ENCODE results near the gene AQP11.
"Not testable (repeated sequence)": the region's sequence is repeated elsewhere in the genome, so short reads cannot be mapped to it uniquely, and the experiment has no call there.

Gene AQP11, protein sequence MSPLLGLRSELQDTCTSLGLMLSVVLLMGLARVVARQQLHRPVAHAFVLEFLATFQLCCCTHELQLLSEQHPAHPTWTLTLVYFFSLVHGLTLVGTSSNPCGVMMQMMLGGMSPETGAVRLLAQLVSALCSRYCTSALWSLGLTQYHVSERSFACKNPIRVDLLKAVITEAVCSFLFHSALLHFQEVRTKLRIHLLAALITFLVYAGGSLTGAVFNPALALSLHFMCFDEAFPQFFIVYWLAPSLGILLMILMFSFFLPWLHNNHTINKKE

DNA sequence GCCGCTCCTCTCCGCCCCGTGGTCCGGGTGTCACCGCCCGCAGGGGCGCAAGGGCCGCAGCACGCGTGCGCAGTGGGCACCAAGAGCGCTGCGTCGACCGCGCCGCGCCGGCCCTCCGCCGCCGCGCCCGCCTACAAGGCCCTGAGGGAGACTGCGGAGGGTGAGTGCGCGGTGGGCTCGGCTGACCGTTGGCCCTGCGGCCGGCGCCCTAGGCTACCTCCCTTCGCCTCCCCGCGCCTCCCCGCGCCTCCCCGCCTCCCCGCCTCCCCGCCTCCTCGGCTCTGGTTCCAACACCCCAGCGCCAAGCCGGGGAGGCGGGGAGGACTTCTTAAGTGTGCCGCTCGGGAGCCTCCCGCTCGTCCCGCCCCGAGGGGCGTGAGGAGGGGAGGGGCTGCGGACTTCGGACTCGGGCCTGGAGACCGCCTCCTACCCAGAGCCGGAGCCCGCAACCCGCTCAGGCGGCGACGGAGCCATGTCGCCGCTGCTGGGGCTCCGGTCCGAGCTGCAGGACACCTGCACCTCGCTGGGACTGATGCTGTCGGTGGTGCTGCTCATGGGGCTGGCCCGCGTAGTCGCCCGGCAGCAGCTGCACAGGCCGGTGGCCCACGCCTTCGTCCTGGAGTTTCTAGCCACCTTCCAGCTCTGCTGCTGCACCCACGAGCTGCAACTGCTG is at the start of gene AQP11:
Gene AQP11, plus strand, starts transcription at position 433 of the 673 bp plus-strand sequence. Its CDS starts 40 bp downstream, at position 473.
- H3K27ac Mint-ChIP-seq, result peak within 1 kb of the TSS; percentile 58

DNA sequence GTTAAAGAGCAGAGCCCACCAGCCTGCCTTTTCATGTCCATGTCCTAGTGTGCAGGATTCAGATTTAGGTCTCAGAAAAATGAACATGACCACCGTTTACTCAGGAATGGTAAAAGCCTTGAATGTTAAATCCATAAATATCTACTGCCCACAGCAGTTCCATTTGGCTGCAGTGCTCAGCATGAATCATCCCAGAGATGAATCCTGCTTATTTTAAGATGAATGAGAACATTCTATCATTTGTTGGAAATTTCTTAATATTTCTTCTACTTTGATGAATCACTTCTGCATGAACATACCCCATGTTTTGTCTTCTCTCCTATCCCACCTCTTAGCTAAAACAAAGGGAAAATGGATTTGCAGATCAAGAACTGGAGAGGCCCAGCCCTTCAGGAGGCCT is 47.5 kb upstream of the AQP11 start:
- CTCF ChIA-PET, result no interaction called here
- Mint-ChIP-seq H3K9me3 (no peaks in the 10 kb centered on the region), H3K27ac (no peak overlapping the region), H3K4me3 (no peak overlapping the region), H3K36me3 (no peaks in the 10 kb centered on the region), H3K4me1 (no peaks in the 10 kb centered on the region), H3K27me3 (peaks cover 3% of the 10 kb centered on the region)
- no peak for DNase-seq

More for the DNA sequence above, at the start of gene AQP11:
- Mint-ChIP-seq H3K9me3 (no peaks in the 10 kb centered on the region), H3K4me3 (peak within 1 kb of the TSS; percentile 84), H3K36me3 (no peaks in the 10 kb centered on the region), H3K4me1 (peaks cover 17% of the 10 kb centered on the region), H3K27me3 (peaks cover 21% of the 10 kb centered on the region)
- CTCF ChIA-PET, result interaction anchor here (0.7 to 1.2 kb wide), 2 partner anchors 30 to 143 kb away, joined by 3 read pairs; no protein-coding TSS in a partner anchor
- DNase-seq, result peak; percentile 68

DNA sequence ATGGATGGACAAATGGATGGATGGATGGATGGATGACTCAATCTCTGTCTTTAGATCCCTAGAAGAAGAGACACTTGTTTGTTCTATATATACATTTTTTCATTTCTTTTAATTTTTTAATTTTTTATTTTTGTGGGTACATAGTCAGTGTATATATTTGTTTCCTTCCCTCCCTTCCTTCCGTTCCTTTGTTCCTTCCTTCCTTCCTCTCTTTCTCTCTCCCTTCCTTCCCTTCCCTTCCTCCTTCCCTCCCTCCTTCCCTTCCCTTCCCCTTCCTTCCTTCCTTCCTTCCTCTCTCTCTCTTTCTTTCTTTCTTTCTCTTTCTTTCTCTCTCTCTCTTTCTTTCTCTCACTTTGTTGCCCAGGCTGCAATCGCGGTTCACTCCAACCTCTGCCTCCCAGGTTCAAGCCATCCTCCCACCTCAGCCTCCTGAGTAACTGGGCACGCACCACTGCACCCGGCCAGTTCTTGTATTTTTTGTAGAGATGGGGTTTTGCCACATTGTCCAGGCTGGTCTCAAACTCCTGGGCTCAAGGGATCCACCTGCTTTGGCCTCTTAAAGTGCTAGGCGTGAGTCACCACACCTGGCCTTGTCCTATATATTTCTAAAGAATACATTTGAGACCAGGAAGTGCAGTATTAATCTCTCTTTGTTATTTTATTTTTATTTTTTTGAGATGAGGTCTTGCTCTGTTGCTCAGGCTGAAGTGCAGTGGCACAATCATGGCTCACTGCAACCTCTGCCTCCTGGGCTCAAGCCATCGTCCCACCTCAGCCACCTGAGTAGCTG is 42.5 kb upstream of the AQP11 start:
- CTCF ChIA-PET, result interaction anchor here (0.9 to 4.5 kb wide), 6 partner anchors 16 to 420 kb away, joined by 5 to 34 read pairs (median 6); partner anchors contain the start of gene MYO7A
- H3K27ac Mint-ChIP-seq, result no peak overlapping the region

DNA sequence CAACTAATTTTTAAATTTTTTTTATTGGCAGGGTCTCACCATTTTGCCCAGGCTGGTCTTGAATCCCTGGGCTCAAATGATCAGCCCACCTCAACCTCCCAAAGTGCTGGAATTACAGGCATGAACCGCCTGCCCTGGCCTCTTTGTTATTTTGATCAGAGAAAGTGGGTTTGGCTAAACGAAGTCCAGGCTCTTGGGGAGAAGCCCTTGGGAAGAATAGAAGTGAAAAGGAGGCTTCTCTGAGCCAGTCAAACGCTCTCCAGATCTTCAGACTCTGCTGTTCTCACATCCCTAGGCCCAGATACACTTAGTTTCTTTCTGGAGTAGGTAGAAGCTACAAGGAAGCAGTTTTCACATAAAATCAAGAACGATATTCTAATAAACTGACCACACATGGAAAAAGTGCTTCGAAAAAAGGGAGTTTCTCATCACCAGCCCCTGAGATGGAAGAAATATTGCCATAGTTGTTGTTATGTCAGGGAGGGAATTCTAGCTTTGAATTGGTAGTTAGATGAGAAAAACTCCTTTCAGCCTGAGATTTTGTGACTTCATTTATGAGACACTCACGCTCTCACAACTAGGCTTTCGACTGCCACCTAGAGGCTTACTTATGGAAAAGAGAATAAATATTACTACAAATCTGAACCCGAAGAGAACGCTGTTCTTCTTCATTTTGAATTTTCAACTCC is 41.7 kb upstream of the AQP11 start:
- H3K4me3 Mint-ChIP-seq, result no peak overlapping the region
- CTCF ChIA-PET, result interaction anchor here (0.6 to 4.5 kb wide), 22 partner anchors 8 to 444 kb away, joined by 3 to 34 read pairs (median 4); partner anchors contain the start of gene MYO7A
- H3K27me3 Mint-ChIP-seq, result peaks cover 4% of the 10 kb centered on the region
- DNase-seq, result peak; percentile 48
- no peaks in the 10 kb centered on the region for H3K36me3 Mint-ChIP-seq
- H3K27ac Mint-ChIP-seq, result no peak overlapping the region
- H3K9me3 Mint-ChIP-seq, result no peaks in the 10 kb centered on the region
- H3K4me1 Mint-ChIP-seq, result no peaks in the 10 kb centered on the region

More for the DNA sequence above, 42.5 kb upstream of the AQP11 start:
- no peaks in the 10 kb centered on the region for H3K4me1 Mint-ChIP-seq
- peaks cover 4% of the 10 kb centered on the region for H3K27me3 Mint-ChIP-seq
- H3K4me3 Mint-ChIP-seq, result no peak overlapping the region
- no peak for DNase-seq
- H3K9me3 Mint-ChIP-seq, result no peaks in the 10 kb centered on the region
- H3K36me3 Mint-ChIP-seq, result no peaks in the 10 kb centered on the region

DNA sequence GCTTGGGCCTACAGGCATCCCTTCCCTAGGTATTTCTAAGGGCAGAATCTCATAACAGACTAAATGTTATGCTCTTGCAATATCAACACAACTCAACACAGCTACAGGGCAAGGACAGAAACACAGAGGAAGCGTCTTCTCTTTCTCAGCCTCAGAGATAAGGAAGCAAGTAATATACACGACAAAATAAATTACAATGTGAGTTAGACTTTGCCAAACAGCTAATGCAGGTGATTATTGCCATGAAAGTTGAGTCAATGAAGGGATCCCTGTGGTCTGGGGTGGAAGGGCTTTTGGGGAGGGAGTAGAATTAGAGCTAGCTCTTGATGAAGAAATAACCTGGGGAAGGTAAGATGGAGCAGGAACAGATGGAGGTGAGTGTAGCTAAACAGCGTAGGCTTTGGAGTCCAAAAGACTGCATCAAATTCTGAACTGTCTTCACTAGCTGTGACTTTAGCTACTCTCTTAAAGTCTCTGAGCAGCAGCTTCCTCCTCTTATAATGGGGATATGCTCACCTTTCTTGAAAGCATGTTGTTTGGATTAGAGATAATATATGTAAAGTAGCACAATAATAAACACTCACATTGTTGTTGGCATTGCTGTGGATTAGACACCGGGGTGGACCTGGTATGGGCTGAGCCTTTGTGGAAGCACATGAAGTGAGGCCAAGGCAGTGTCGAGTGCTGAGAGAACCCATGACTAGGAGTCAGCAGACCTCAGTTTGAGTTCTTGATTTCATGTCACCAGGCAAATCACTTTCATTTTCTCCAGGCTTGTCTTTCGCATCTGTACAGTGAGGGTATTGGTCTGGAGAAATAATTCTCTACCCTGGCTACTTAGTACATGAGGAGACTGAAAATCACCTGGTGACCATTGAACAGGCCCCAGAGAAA is 41.0 kb upstream of the AQP11 start:
- Mint-ChIP-seq H3K4me3 (no peak overlapping the region), H3K27ac (no peak overlapping the region), H3K4me1 (no peaks in the 10 kb centered on the region), H3K27me3 (peaks cover 4% of the 10 kb centered on the region), H3K9me3 (no peaks in the 10 kb centered on the region), H3K36me3 (no peaks in the 10 kb centered on the region)
- CTCF ChIA-PET, result interaction anchor here (0.6 to 4.5 kb wide), 23 partner anchors 8 to 445 kb away, joined by 3 to 34 read pairs (median 4); partner anchors contain the start of gene MYO7A
- DNase-seq, result no peak

DNA sequence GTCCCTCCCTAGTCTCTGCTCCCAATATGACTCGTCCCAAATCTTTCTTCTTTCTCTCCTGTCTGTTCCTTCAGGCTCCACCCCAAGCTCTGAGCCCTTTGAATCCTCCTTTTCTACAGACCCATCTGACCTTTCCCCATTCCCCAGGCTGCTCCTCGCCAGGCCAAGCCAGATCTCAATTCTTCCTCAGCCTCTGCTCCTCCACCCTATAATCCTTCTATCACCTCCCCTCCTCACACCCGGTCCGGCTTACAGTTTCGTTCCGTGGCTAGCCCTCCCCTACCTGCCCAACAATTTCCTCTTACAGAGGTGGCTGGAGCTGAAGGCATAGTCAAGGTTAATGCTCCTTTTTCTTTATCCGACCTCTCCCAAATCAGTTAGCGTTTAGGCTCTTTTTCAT is 38.3 kb upstream of the AQP11 start:
- H3K9me3 Mint-ChIP-seq, H3K36me3 Mint-ChIP-seq, H3K27ac Mint-ChIP-seq, CTCF ChIA-PET, H3K27me3 Mint-ChIP-seq, H3K4me3 Mint-ChIP-seq, H3K4me1 Mint-ChIP-seq, DNase-seq: not testable (repeated sequence)

DNA sequence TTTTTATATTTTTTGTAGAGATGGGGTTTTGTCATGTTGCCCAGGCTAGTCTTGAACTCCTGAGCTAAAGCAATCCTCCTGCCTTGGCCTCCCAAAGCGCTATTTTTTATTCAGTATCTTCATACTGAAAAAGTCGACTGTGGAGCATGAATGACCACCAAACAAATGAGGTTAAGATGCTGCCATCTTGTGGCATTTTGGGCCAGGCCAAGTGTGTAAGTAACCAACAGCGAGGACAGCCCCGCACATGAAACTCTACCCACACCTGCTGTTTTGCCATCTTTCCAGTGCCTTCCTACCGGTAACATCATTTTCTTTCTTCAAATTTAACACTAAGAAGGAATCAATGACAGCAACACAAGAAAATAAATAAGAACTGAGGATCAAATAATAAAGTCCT is 32.2 kb upstream of the AQP11 start:
- Mint-ChIP-seq H3K4me1 (no peaks in the 10 kb centered on the region), H3K27ac (no peak overlapping the region), H3K9me3 (no peaks in the 10 kb centered on the region), H3K4me3 (no peak overlapping the region), H3K36me3 (no peaks in the 10 kb centered on the region), H3K27me3 (no peaks in the 10 kb centered on the region)
- CTCF ChIA-PET, result interaction anchor here (1.4 to 1.5 kb wide), 2 partner anchors 9 to 62 kb away, joined by 3 to 4 read pairs; no protein-coding TSS in a partner anchor
- DNase-seq, result no peak

DNA sequence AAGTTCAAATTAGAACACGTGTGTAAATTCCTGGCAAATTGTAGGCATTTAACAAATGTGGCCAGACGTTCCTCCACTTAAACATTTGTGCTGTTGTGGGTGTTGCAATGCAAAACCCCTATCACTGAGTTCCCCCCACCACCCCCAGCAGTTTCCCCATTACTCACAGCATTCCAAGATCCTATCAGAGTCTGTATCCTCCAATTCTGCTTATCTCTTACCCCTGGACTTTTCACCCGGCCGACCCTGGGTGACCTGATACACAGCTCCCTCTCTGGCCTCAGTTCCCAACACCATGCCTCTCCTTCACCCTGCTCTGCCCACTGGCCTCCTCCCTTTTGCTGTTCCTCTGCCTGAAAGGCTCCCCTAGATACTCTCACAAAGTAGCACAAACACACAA is 31.4 kb upstream of the AQP11 start:
- Mint-ChIP-seq H3K4me3 (no peak overlapping the region), H3K9me3 (no peaks in the 10 kb centered on the region), H3K27ac (no peak overlapping the region), H3K27me3 (no peaks in the 10 kb centered on the region), H3K4me1 (no peaks in the 10 kb centered on the region), H3K36me3 (no peaks in the 10 kb centered on the region)
- DNase-seq, result no peak
- CTCF ChIA-PET, result interaction anchor here (0.7 kb wide), 1 partner anchor 10 kb away, joined by 4 read pairs; no protein-coding TSS in a partner anchor

DNA sequence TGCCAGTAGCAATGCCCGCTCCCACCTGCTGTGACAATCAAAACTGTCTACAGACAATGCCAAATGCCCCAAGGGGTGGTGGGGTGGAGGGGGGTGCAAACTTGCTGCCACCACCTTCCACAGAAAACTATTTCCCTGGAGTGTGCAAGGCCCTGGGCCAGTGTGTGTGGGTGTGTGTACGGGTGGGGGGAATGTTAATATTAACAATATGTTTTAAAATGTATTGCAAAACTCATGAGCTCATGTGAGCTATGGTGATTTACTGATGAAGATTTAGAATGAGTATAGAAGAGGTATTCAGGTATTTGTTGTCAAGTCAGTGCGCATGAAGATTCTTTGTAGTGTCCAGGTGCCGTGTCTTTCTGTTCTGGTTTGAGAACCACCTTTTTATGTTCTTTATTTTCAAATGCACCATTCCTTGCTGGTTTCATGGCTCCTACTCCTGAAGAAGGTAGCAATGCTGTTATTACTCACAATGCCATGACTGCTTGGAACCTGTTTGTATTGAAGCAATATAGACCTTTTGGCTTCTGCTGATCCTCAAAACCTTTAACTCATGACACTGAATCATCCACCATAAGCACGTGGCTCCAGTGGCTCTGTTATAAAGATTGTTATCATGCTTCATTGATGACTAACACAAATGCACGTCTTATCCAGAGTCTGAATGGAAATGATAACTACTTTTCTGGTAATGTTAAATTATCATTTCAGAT is 29.9 kb upstream of the AQP11 start:
- CTCF ChIA-PET, result no interaction called here
- Mint-ChIP-seq H3K9me3 (no peaks in the 10 kb centered on the region), H3K27ac (no peak overlapping the region), H3K4me1 (no peaks in the 10 kb centered on the region), H3K4me3 (no peak overlapping the region), H3K36me3 (no peaks in the 10 kb centered on the region), H3K27me3 (peaks cover 12% of the 10 kb centered on the region)
- DNase-seq, result no peak

DNA sequence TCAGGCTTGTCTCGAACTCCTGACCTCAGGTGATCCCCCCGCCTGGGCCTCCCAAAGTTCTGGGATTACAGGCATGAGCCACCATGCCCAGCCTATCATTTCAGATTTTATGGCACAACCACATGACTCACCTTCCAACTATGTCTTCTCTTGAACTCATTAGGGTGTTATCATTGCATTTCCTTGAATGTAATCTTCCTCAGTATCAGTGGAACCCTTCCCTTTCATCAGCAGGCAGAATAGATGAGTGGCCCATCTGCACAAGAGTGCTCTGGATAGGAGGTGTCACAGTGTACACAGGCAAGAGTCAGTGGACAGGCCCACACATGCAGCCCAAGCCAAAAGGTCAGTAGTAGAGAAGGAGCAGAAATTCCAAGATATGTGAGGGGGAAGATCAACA is 29.1 kb upstream of the AQP11 start:
- H3K27ac Mint-ChIP-seq, result no peak overlapping the region
- CTCF ChIA-PET, result interaction anchor here (2.8 kb wide), 1 partner anchor 12 kb away, joined by 6 read pairs; no protein-coding TSS in a partner anchor
- H3K9me3 Mint-ChIP-seq, result no peaks in the 10 kb centered on the region
- no peaks in the 10 kb centered on the region for H3K36me3 Mint-ChIP-seq
- H3K4me1 Mint-ChIP-seq, result no peaks in the 10 kb centered on the region
- peaks cover 16% of the 10 kb centered on the region for H3K27me3 Mint-ChIP-seq
- H3K4me3 Mint-ChIP-seq, result no peak overlapping the region
- DNase-seq, result no peak

DNA sequence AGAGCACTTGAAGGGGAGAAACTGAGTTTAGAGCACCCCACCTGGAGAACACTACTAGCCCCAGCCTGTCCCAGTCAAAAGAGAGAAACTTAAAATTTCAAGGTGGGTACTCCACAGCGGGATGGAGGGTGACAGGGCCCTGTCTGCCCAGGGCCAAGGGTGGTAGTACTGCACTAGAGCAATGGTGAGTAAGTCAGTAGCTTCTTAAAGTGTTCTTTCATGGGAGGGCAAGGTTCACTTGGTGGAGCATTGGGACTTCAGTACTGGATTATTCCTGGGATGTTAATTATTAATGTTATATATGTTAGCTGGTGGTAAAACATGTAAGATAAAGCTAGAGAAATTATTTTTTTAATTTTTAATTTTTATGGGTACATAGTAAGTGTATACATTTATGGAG is 28.5 kb upstream of the AQP11 start:
- H3K4me1 Mint-ChIP-seq, result no peaks in the 10 kb centered on the region
- H3K36me3 Mint-ChIP-seq, result no peaks in the 10 kb centered on the region
- no peak for DNase-seq
- no peak overlapping the region for H3K27ac Mint-ChIP-seq
- no peak overlapping the region for H3K4me3 Mint-ChIP-seq
- H3K27me3 Mint-ChIP-seq, result peaks cover 16% of the 10 kb centered on the region
- CTCF ChIA-PET, result interaction anchor here (2.8 kb wide), 1 partner anchor 13 kb away, joined by 6 read pairs; no protein-coding TSS in a partner anchor
- H3K9me3 Mint-ChIP-seq, result no peaks in the 10 kb centered on the region

DNA sequence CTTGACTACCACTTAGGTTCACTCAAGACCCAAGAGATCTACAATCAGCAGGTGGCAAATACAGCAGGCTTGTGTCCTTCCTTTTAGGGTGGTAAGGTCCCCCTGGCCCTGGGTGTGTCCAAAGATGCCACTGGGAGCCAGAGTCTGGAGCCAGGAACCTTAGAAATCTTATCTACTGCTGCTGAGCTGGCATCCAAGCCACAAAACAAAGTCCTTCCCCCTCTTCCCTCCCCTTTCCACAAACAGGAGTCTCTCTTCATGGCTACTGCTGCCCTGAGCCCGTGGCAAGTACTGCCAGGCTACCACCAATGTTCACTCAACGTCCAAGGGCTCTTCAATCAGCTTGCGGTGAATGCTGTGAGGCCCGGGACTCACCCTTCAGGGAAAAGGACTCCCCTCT is 21.4 kb upstream of the AQP11 start:
- H3K36me3 Mint-ChIP-seq, result no peaks in the 10 kb centered on the region
- no peak overlapping the region for H3K4me3 Mint-ChIP-seq
- no peaks in the 10 kb centered on the region for H3K9me3 Mint-ChIP-seq
- no peak overlapping the region for H3K27ac Mint-ChIP-seq
- no peak for DNase-seq
- CTCF ChIA-PET, result no interaction called here
- no peaks in the 10 kb centered on the region for H3K4me1 Mint-ChIP-seq
- peaks cover 29% of the 10 kb centered on the region for H3K27me3 Mint-ChIP-seq

All from activated naive CD4-positive, alpha-beta T cell treated with anti-CD3 and anti-CD28 coated beads, Interleukin-2, amount 10 ng/mL, durations not matched to agents 7 days and 5 days (primary cell).